ENCODE measurements around the gene PFKFB1.

- no peak for TF ChIP-seq CTCF (conservative IDR thresholded peaks at IDR 0.05; ENCODE audit: low read depth, low read length)
- no peak for TF ChIP-seq EZH2 (IDR thresholded peaks at IDR 0.05; ENCODE audit: borderline replicate concordance, low read depth, low read length, poor library complexity, severe bottlenecking)
These were observed 29.1 kb downstream of the PFKFB1 start for GRCh38 chrX:54964766-54965497.
